HL-60 (cell line): ENCODE data around the gene RANBP3L.

Source experiments
- CTCF ChIP-seq: IDR thresholded peaks from one replicate; pipeline ENCODE4 v1.5.1; 2011; ENCODE audit warnings: low read length, control low read depth, inconsistent platforms; ENCODE audit not compliant: insufficient read depth
- GABPA ChIP-seq: IDR thresholded peaks from 2 replicates; pipeline ENCODE4 v1.6.1; 2012; ENCODE audit warnings: low read depth
- POLR2AphosphoS5 ChIP-seq: IDR thresholded peaks from 2 replicates; pipeline ENCODE4 v1.6.1; 2012; ENCODE audit warnings: low read depth
- REST ChIP-seq: IDR thresholded peaks from 2 replicates; pipeline ENCODE4 v1.6.1; 2012; ENCODE audit warnings: low read depth; ENCODE audit not compliant: insufficient replicate concordance
- SPI1 ChIP-seq: IDR thresholded peaks from 2 replicates; pipeline ENCODE4 v1.6.1; 2012; ENCODE audit warnings: low read depth, mild to moderate bottlenecking, borderline replicate concordance

GRCh38 chr5:36273809-36274526, 27.7 kb downstream of the RANBP3L start:
- no peak for TF ChIP-seq CTCF
- TF ChIP-seq GABPA, result no peak
- TF ChIP-seq POLR2AphosphoS5, result no peak
- no peak for TF ChIP-seq REST
- TF ChIP-seq SPI1, result peak; percentile 42; the same call in 1 of the 2 replicates
